Muscle of arm (tissue), 12 donors: Measurements from ENCODE around the gene NCAM2. TPM values are rescaled to one million over a fixed set of nuclear protein-coding genes. Genes with fewer than 3 reads are reported as not detected.

ENCODE experiments used
- DNase-seq: peaks from one replicate; pipeline ENCODE4 v3.0.0-alpha.2; 2013
- polyA plus RNA-seq, 12 donors: library from polyadenylated mRNA; unstranded; fragments of 120-200 nt; gene quantifications; one replicate each; pipeline ENCODE4 v1.2.1, GENCODE V29; 2013; ENCODE audit not compliant: insufficient read length in 12 of 12

The NCAM2 gene
- polyA plus RNA-seq, 12 donors: 3.9 to 27.5 (median 6.9) TPM; not detected in 1

- no peak for DNase-seq
Observed at GRCh38 chr21:21025742-21026141, 27.5 kb downstream of the NCAM2 start.

- no peak for DNase-seq
Observed at GRCh38 chr21:21028275-21028820, 30.1 kb downstream of the NCAM2 start.

- DNase-seq: no peak
Observed at GRCh38 chr21:21029164-21029563, 31.0 kb downstream of the NCAM2 start.

- no peak for DNase-seq
Observed at GRCh38 chr21:21030311-21030710, 32.1 kb downstream of the NCAM2 start.

GRCh38 chr21:21034036-21034435, 35.8 kb downstream of the NCAM2 start:
- no peak for DNase-seq

- no peak for DNase-seq
Observed at GRCh38 chr21:21039624-21040170, 41.5 kb downstream of the NCAM2 start.

GRCh38 chr21:21045518-21045917, 47.3 kb downstream of the NCAM2 start:
- DNase-seq: no peak

- no peak for DNase-seq
Observed at GRCh38 chr21:21046063-21046462, 47.9 kb downstream of the NCAM2 start.

GRCh38 chr21:21051109-21052055, 53.2 kb downstream of the NCAM2 start:
- DNase-seq: no peak

GRCh38 chr21:21052672-21053071, 54.5 kb downstream of the NCAM2 start:
- DNase-seq: no peak

- no peak for DNase-seq
Observed at GRCh38 chr21:21057349-21058062, 59.3 kb downstream of the NCAM2 start.

- DNase-seq: no peak
Observed at GRCh38 chr21:21063828-21064227, 65.6 kb downstream of the NCAM2 start.

- no peak for DNase-seq
Observed at GRCh38 chr21:21064353-21064752, 66.1 kb downstream of the NCAM2 start.

- DNase-seq: no peak
Observed at GRCh38 chr21:21067375-21067774, 69.2 kb downstream of the NCAM2 start.

GRCh38 chr21:21074305-21074704, 76.1 kb downstream of the NCAM2 start:
- no peak for DNase-seq

- no peak for DNase-seq
Observed at GRCh38 chr21:21076051-21076450, 77.8 kb downstream of the NCAM2 start.

GRCh38 chr21:21076491-21076890, 78.3 kb downstream of the NCAM2 start:
- DNase-seq: no peak

- no peak for DNase-seq
Observed at GRCh38 chr21:21079646-21080045, 81.4 kb downstream of the NCAM2 start.

GRCh38 chr21:21084179-21084578, 86.0 kb downstream of the NCAM2 start:
- DNase-seq: no peak

- no peak for DNase-seq
Observed at GRCh38 chr21:21085206-21085605, 87.0 kb downstream of the NCAM2 start.

GRCh38 chr21:21096956-21097355, 98.7 kb downstream of the NCAM2 start:
- DNase-seq: no peak

- no peak for DNase-seq
Observed at GRCh38 chr21:21097466-21097865, 99.3 kb downstream of the NCAM2 start.
